Measurements from ENCODE around the gene ADIPOR2.
"Not testable (repeated sequence)": the region's sequence is repeated elsewhere in the genome, so short reads cannot be mapped to it uniquely, and the experiment has no call there.

ADIPOR2 gene

DNA sequence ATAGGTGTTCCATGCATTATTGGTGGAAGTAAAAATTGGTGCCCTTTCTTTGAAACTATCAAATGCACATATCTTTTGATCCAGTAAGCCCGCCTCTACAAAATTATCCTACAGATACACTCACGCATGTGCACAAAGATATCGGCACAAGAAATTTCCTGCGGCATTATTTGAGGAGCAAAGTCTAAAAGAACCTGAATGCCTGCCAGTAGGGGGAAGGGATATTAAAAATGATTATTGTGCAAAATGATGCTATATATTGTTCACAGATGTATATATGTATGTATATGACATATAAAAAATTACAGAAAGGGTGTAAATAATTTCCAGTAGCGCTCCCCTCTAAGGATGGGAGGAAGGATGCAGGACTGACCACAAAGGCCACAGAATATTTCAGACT, 24.7 kb upstream of the ADIPOR2 start:
- no peak for DNase-seq (ENCODE audit: low read depth)

DNA sequence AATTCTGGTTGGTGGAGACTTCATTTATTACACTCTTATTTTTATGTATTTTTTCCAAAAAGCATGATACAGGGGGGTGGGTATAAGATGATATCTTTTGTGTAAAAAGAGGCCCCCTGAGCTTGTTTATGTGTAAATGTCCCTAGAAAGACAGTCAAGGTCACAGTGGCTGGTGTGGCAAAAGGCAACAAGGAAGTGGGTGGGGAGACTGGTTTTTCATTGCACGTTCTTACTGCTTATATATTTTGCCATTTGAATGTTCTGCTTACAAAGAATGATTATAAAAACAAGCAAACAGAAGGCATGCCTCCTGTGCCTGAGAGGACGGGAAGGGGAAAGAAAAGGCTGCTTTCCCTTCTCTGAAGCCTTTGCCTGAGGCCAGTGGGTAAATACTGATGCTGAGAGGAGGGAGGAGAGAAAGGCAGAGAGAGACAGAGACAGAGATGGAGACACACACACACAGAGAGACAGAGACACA, 24.1 kb upstream of the ADIPOR2 start:
- no peak for DNase-seq (ENCODE audit: low read depth)

- DNase-seq (ENCODE audit: low read depth): no peak
Observed at GRCh38 chr12:1668833-1669543, 21.9 kb upstream of the ADIPOR2 start.

DNA sequence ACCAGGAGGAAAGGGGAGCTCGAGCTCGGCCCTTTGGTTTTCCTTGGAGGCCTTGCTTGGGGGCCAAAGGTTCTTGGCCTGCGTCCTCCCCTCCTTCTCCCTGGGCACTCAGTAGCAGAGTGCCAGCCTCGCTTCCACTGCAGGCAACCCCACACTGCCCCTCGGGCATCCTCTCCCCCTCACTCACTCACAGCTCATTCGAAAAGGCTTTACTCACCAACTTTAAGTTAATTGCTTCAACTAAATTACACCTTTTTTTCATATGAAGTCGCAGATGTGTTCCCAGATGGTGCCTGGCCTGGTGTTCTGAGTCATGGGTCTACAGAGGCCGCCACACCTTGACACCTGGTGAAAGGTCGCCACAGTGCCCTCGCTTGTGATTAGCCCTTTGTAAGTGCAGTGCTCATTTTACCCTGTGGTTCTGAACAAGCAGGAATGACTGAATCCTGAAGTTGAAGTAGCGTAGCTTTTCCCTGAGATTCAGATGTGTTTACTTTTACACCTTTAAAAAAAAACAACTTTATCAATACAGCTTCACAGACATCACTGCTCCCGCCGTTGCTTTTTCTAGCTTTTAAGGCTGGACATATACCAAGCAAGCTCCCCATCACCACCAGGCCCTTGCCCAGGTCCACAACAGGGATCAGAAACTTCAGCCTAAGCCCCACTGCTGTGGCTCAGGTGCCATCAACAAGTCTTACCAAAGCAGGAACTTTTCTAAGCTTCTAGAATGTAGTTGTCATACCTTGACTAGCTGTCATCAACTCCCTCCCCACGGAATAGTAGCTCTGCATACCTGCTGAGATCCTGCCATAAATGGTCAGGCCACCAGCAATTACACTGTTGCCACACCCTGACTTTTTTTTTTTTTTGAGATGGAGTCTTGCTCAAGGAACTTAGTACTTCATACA, 20.3 kb upstream of the ADIPOR2 start:
- no peak for DNase-seq (ENCODE audit: low read depth)

DNA sequence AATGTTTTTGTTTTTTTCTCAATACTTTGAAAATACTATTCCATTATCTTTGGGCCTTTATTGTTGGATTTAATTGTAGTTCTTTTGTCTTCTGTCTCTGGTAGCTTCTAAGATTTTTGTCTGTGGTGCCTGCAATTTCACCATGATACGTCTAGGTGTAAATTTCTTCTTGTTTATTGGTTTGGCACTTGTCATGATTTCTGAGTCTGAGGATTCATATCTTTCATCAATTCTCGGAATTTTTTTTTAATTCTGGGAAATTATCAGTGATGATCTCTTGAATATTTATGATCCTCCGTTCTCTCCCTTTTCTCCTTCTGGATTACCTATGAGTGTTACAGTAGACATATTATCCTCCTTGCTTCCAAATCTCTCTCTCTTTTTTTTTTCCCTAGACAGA, 14.8 kb upstream of the ADIPOR2 start:
- DNase-seq (ENCODE audit: low read depth): no peak

GRCh38 chr12:1680804-1681492, 9.9 kb upstream of the ADIPOR2 start:
- no peak for DNase-seq (ENCODE audit: low read depth)

DNA sequence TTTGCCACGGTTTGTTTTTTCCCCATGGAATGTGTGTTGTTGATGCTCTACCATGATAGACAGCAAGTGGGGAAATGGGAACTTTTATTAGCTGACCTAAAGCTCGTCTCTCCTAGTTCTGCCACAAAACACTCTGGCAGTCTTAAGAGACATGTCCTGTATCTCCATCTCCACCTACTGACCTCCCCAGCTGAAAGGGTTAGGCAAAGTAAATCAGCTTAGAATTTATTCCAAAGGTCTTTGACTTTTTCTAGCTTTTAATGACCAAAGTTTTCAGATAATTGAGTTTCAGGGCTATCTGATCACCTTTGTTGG, 9.4 kb upstream of the ADIPOR2 start:
- DNase-seq (ENCODE audit: low read depth): no peak

GRCh38 chr12:1688086-1688710, 2.7 kb upstream of the ADIPOR2 start:
- no peak for DNase-seq (ENCODE audit: low read depth)

DNA sequence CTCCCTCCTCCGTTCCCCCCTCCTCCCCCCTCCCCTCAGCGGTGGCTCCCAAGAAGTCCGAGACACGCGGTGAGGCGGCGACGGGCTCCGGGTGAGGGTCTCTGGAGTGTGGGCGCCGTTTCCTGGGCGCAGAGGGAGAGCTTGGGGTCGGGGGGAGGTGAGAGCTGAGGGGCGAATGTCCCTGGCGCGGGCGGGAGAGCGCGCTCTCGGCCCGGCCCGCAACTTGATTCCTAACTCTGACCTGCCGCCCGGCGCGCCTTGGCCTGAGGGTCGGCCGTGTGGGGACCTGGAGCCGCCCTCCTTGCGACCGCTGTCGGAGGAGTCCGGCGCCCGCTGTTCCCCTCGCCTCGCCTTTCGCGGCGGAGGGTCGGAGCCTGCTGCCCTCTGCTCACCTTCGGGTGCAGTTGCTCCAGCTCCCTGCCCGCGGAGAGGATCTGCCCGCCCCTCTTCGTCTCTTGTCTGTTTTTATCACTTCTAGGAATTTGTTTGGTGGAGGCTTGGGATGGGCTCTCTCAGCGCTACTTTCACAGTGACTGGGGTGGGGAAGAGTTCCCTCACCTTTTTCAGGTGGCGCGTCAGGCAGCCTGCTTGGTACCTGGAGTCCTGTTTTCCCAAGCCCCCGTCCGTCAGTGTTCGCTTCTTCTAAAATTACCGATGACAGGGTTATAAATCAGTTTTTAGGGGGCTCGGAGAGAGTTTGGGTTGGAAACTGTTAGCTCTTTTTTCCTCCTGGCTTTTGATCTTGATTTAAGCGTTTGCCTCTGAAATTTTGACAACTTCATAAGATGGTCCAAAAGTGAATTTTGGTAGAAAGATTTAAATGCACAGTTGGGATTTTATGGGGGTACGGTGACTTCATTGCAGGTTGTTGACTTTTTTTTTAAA, 495 bp downstream of the ADIPOR2 start:
- DNase-seq (ENCODE audit: low read depth): no peak

DNA sequence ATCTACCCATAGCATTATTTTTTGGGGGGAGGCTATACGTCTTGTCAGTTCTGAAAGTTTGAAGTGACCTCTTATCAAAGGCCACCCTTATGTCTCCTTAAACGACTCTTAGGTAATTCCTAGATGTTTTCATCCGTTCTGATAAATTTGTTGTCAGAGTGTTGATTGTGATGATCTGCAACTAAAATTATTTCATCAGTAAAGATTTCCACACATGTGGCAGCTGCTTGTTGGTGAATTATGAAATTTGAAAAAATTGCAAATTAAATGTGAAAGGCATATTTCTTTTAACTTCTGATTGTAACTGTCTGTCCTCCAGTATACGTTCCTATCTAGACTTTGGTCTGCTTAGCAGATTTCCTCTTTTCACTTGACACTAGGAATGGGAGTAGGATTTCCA, 1.4 kb downstream of the ADIPOR2 start:
- no peak for DNase-seq (ENCODE audit: low read depth)

GRCh38 chr12:1692895-1693610, 2.2 kb downstream of the ADIPOR2 start:
- no peak for DNase-seq (ENCODE audit: low read depth)

- DNase-seq (ENCODE audit: low read depth): not testable (repeated sequence)
Observed at GRCh38 chr12:1695097-1695496, 4.2 kb downstream of the ADIPOR2 start.

DNA sequence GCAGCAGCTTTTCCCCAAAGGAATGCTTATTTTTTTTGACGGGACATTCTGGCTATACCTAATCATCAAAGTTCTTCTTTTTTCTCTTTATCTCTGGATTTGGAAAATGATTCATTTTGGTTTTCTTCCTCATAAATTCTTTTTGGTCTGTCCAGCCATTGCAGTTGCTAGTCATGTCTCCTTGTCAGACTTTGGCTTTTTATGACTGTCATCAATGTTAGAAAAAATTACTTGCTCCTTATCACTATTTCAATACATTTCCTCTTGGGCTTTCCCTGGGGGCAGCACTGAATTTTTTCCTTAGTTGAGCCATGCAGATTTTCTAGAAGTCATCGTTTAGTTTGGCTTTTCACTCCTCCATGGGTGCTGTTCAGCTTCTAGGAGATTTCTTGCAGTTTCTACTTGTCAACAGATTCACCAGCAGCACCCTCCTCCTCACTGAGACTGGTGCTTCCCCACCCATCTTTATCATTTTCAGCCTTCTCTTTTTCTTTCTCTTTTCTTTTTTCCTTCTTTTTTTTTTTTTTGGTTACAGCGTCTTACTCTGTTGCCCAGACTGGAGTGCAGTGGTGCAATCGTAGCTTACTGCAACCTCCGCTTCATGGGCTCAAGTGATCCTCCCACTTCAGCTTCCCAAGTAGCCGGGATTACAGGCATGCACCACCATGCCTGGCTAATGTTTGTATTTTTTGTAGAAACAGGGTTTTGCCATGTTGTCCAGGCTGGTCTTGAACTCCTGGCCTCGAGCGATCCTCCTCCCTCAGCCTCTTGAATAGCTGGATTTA, 5.2 kb downstream of the ADIPOR2 start:
- no peak for DNase-seq (ENCODE audit: low read depth)

DNA sequence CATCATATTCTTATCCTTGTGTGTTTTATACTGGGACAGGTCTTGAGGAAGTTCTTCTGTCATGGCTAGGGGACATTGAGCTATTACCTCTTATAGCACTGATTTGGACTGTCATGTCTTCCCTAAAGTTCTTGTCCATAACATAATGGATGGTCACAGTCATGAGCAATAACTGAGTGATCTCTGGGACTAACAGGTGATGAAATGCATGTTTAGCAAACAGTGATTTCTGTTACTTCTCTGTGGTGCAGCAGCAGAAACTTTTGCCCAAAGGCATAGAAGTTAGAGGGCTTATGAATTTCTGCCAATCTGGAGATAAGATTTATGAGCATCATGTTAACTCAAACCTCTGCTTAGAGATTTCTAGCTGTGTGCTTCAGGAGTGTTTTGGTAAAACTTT, 5.9 kb downstream of the ADIPOR2 start:
- DNase-seq (ENCODE audit: low read depth): no peak

GRCh38 chr12:1697271-1697670, 6.4 kb downstream of the ADIPOR2 start:
- DNase-seq (ENCODE audit: low read depth): no peak

- DNase-seq (ENCODE audit: low read depth): no peak
Observed at GRCh38 chr12:1698720-1699119, 7.8 kb downstream of the ADIPOR2 start.

- no peak for DNase-seq (ENCODE audit: low read depth)
Observed at GRCh38 chr12:1702713-1703112, 11.8 kb downstream of the ADIPOR2 start.

GRCh38 chr12:1703771-1704722, 13.2 kb downstream of the ADIPOR2 start:
- no peak for DNase-seq (ENCODE audit: low read depth)

Data from stimulated activated CD8-positive, alpha-beta memory T cell treated with anti-CD3 and anti-CD28 coated beads, Interleukin-15, amount 100 ng/mL, for 1 hour (primary cell).